Stimulated activated CD4-positive, alpha-beta T cell treated with anti-CD3 and anti-CD28 coated beads, Interleukin-2, amount 100 ng/mL, for 48 hours (primary cell): ENCODE measurements around the gene NUCB1.
"Not testable (repeated sequence)": the region's sequence is repeated elsewhere in the genome, so short reads cannot be mapped to it uniquely, and the experiment has no call there.

ENCODE experiments used
- DNase-seq, 2 donors: peaks; one replicate each; pipeline ENCODE4 v3.0.0-alpha.2; 2020

The NUCB1 gene

DNA sequence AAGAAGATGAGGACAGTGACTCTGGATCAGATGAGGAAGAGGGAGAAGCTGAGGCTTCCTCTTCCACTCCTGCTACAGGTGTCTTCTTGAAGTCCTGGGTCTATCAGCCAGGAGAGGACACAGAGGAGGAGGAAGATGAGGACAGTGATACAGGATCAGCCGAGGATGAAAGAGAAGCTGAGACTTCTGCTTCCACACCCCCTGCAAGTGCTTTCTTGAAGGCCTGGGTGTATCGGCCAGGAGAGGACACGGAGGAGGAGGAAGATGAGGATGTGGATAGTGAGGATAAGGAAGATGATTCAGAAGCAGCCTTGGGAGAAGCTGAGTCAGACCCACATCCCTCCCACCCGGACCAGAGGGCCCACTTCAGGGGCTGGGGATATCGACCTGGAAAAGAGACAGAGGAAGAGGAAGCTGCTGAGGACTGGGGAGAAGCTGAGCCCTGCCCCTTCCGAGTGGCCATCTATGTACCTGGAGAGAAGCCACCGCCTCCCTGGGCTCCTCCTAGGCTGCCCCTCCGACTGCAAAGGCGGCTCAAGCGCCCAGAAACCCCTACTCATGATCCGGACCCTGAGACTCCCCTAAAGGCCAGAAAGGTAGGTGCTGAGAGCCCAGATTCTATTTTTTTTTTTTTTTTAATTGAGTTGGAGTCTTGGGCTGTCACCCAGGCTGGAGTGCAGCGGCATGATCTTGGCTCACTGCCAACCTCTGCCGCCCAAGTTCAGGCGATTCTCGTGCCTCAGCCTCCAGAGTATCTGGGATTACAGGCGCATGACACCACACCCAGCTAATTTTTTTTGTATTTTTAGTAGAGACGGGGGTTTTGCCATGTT is 25.6 kb upstream of the NUCB1 start:
- DNase-seq, result no peak

DNA sequence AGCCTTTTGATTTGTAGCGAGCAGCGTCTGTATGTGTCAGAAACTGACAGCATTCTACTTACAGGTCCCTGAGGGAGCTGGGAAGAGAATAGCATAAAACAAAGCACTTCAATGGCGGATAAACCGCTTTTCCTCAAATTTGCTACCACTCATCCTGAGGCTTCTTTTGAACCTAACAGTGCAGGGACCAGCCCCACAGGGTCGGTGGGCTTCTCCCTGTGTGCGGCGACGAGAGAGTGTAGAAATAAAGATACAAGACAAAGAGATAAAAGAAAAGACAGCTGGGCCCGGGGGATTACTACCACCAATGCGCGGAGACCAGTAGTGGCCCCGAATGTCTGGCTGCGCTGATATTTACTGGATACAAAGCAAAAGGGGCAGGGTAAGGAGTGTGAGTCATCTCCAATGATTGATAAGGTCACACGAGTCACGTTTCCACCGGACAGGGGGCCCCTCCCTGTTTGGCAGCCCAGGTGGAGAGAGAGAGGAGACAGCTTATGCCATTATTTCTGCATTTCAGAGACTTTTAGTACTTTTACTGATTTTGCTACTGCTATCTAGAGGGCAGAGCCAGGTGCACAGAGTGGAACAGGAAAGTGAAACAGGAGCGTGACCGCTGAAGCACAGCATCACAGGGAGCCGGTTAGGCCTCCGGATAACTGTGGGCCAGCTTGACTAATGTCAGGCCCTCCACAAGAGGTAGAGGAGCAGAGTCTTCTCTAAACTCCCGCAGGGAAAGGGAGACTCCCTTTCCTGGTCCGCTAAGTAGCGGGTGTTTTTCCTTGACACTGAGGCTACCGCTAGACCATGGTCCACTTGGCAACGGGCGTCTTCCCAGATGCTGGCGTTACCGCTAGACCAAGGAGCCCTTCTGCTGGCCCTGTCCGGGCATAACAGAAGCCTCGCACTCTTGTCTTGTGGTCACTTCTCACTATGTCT is 23.8 kb upstream of the NUCB1 start:
- DNase-seq, result not testable (repeated sequence)

DNA sequence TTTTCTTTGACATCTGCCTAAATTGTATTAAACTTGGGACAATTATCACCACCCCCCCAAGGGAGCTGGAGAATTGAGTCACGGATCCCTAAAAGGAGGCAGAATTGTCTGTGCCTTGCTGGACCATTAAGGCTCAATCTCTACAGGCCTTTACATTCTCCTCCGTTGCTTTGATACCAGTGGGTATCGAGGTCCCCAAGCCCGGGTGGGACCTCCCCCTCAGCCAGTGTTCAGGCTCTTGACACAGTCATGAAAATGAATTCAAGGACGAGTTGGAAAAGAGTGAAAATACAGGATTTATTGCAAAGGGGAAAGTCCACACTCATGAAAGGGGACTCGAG is 22.3 kb upstream of the NUCB1 start:
- no peak for DNase-seq

DNA sequence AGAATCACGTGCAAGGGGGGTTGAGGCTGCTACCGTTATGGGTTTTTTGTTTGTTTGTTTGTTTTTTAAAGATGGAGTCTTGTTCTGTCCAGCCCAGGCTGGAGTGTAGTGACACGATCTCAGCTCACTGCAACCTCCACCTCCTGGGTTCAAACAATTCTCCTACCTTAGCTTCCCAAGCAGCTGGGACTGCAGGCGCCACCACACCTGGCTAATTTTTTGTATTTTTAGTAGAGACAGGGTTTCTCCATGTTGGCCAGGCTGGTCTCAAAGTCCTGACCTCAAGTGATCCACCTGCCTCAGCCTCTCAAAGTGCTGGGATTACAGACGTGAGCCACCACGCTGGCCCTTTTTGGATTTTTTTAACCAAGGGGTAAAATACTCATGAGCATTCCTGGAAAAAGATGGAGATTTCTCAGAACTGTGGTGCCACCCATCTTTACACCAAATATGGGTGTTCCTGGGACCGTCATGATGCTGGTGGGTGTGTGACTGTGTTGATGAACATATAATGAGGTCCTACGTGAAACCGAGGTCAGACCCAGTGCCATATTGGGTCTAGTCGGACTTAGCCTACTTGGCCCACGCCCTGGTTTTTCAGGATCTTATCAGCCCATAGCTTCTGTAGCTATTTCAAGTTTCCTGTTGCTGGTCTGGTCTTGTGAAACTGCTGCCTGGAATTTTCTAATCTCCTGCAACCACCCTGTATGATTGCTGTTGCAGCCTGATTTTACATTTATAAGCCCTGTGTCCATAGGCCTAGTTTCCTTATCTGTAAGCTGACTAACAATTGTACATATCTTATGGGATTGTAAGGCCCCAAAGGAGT is 21.7 kb upstream of the NUCB1 start:
- no peak for DNase-seq

DNA sequence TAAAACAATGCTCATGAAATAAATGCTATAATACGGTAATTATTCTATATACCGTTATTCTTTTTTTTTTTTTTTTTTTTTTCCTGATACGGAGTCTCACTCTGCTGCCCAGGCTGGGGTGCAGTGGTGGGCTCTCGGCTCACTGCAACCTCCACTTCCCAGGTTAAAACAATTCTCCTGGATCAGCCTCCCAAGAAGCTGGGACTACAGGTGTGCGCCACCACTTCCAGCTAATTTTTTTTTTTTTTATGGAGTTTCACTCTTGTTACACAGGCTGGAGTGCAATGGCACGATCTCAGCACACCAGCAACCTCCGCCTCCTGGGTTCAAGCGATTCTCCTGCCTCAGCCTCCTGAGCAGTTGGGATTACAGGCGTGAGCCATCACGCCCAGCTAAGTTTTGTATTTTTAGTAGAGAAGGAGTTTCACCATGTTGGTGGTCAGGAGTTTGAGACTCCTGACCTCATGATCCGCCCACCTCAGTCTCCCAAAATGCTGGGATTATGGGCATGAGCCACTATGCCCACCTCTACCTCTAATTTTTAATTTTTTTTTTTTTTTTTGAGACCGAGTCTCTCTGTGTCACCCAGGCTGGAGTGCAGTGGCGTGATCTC is 21.0 kb upstream of the NUCB1 start:
- DNase-seq, result no peak

DNA sequence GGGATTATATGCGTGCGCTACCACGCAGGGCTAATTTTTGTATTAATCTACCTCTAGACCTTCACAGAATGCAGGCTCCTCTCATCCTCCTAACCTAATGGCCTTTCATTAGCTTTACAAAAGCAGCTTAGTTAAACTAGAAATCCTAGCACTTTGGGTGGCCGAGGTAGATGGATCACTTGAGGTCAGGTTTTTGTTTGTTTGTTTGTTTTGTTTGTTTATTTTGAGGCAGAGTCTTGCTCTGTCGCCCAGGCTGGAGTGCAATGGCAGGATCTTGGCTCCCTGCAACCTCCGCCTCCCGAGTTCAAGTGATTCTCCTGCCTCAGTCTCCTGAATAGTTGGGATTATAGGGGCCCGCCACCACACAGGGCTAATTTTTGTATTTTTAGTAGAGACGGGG is 20.4 kb upstream of the NUCB1 start:
- DNase-seq, result not testable (repeated sequence)

DNA sequence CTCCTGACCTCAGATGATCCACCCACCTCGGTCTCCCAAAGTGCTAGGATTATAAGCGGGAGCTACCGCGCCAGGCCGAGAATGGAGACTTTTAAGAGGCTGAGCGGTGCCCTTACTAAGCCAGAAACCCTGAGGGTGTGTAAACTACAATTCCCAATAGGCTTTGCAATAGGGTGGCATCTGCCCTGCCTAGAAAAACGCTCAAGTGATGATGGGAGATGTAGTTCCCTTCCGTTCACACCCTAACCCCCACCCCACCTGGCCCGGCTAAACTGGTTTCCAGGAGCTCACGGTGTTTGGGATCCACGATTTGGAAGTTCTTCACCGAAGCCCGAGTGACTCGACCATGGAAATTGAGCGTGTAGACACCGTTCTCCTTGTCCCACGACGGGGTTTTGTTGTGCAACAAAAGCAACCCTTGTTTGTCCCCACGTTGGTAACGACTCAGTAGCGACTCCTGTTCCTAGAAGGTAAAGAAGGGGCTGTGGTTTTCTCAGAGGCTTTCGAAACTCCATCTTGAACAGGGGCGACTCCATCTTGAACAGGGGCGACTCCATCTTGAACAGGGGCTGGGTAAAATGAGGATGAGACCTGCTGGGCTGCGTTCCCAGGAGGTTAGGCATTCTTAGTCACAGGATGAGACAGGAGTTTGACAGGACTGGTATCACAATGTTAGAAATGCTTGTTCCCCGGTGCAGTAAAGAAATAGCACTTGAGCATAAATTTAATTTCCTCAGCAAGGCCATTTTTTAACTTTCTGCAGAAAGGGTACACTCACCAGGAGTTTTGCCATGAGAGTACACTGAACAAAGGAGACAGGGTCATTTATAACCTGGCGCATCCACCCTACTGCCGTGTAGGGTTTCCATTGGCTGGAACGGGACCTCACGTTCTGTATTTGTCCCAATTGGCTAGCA is 18.1 kb upstream of the NUCB1 start:
- no peak for DNase-seq

DNA sequence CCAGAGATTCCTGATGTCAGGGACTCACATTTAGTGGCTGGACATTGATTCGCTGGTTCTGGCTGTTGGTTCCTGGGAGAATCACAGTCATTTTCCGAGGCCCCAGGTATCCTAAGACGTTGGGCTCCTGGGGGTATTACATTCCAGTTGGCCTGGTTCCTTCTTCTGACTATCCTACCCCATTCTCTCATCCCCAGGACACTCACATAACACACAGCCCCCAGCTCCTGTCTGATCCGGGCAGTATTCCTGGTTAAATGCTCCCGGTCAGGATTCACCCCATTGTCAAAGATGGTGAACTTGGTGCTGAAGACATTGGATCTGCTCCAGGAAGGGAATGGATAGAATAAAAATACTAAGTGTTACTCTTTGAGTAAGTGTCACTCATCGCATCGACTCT is 16.4 kb upstream of the NUCB1 start:
- no peak for DNase-seq

DNA sequence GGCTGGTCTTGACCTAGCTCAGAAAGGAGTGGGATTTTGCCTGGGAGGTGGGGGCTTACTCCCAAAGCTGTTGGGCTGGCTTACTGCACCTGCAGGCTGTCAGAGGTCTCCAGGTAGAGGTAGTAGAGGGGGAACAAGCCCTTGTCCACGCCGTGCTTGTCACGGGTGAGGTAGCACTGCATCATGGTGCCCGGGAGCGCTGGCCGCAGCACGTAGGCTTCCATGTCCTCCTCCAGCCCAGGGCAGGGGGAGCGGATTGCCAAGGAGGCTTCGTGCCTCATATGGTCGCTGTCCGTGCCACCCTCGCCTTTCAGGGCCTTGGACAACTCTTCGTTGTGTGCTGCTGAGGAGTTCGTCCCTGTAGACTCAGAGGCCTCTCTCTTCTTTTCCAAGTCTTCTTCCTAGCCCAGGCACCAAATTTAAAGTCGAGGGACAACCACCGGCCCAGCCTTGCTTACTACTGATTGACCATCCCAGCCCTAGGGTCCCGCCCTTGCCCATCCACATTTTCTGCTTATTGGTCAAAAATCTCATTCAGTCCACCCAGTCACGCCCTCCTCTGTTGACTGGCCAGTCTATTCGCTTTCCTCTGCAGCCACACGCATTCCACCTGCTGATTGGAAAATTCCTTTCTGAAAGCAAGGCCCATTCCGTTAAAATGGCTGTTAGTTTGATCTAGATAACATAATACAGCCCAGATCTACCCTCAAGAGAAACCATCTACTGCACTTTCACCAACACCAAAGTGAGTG is 12.1 kb upstream of the NUCB1 start:
- no peak for DNase-seq

DNA sequence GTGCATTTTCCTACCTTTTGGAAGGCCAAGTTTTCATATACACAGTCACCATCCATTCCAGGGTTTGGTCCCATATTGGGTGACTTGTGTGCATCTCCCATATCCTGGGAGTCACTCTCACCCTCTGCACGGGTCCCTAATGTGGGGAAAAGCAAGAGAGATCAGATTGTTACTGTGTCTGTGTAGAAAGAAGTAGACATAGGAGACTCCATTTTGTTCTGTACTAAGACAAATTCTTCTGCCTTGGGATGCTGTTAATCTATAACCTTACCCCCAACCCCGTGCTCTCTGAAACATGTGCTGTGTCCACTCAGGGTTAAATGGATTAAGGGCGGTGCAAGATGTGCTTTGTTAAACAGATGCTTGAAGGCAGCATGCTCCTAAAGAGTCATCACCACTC is 10.6 kb upstream of the NUCB1 start:
- not testable (repeated sequence) for DNase-seq

DNA sequence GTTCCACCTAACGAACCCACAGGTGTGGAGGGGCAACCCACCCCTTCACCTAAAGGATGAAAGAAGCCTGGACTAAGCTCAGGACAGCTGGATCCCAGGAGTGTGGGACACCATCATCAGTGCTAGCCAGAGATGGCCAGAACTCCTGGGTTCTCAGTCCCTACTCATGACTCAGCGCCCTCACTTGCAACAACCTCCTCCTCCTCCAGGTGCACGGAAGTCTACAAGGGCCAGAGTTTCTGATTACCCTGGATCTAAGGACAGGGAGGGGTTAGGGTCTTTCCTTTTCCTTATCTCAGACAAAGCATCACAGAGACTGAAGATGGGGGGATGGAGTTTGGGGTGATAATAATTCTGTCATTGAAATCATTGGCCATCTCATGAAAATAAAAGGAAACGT is 9.6 kb upstream of the NUCB1 start:
- DNase-seq, result no peak

DNA sequence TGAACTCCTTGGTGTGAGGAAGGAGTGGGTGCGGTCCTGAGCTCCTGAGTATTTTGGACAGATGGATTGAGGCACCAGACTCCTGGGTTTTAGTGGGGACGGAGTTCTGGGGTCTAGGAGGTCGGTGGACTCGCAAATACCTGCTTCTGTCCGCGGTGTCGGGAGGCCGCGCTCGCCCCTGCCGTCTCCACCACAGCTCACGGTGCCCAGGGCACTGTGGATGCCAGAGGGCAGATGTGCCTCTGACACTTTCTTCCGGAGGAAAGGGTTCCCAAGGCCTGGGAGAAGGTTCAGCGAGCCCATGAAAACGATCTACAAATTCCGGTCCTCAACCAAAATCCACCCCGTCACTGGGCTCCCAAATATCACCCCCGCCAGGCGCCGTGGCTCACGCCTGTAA is 4.9 kb upstream of the NUCB1 start:
- no peak for DNase-seq

DNA sequence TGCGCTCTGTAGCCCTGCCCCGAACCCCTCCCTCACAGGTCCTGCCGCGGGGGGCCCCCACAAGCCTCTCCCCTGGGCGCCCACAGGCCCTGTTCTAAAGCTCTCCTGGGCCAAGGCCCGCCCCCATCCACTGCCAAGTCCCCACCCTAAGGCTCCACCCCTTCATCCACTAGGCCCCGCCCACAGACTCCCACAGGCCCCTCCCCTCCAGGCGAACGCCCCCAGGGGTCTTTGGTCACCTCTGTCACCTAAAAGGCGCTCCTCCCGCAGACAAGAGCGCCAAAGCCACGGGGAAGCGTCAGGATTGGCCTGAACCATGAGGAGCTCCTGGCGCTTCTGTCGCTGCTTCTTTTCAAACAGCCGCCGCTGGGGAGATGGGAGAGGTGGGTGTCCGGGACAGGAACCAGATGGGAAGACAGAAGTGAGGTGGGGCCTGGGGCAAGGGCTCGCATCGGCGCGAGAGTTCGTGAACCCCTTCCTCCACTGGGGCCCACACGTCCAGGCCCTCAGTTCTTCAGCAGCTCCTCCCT is 3.9 kb upstream of the NUCB1 start:
- DNase-seq, result no peak

DNA sequence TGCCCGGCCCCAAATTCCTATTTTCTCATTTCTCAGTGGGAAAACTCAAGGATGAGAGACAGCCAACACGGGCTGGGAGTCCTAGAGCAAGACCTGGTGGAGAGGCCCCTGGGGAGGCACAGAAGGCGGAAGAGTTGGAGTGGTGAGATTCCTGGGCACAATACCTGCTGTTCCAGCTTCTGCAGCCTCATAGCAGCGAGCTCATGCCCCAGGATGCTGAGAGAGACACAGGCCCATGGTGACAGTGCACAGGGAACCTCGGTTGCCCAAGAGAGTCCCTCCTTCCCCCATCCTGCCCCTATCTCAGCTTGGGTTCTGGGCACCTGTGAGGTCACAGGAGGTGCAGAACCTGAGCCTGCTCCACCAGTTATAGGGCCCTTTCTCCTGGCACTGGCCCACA is 2.9 kb upstream of the NUCB1 start:
- DNase-seq, result no peak

DNA sequence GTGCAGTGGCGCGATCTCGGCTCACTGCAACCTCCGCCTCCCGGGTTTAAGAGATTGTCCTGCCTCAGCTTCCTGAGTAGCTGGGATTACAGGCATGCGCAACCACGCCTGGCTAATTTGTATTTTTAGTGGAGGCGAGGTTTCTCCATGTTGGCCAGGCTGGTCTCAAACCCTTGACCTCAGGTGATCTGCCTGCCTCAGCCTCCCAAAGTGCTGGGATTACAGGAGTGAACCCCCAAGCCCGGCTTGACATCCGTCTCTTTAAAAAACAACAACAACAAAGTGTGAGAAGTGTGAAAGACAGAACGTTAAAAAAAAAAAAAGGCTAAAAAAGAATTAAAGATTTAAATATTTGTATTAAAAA is 744 bp upstream of the NUCB1 start:
- DNase-seq, result not testable (repeated sequence)

DNA sequence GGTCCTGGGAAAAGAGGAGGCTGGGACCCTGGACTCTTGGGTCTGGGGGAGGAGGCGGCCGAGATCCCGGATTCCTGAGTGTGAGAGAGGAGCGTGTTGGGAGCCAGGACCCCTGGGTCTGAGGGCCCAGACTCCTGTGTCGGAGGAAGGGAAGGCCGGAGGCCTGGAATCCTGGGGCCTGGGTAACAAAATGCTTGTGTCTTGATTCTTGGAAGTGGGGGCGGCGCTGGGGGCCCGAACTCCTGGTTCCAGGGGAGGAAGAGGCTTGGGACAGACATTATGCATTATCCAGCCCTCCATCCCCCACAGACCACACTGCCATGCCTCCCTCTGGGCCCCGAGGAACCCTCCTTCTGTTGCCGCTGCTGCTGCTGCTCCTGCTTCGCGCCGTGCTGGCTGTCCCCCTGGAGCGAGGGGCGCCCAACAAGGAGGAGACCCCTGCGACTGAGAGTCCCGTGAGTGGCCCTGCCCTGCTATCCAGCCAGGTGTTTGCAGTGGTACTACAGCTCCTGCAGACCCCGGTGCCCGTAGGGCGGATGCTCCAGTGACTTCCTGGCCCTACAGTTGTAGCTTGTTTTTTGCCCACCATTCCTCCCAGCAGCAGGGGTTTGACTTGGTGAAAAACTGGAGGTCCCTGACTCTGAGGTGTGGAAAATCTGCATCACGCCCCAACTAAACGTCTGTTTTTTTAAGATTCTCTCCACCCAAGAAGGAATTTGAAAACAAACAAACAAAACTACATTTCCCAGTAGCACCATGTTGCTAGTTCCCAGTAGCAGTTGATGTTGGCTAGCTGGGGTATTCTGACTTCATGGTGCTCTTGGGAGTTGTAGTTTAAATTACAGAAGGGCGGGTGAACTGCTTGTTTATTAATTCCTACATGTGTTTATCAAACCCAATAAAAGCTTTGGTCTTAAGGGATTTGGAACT is 630 bp downstream of the NUCB1 start:
- DNase-seq, result no peak

DNA sequence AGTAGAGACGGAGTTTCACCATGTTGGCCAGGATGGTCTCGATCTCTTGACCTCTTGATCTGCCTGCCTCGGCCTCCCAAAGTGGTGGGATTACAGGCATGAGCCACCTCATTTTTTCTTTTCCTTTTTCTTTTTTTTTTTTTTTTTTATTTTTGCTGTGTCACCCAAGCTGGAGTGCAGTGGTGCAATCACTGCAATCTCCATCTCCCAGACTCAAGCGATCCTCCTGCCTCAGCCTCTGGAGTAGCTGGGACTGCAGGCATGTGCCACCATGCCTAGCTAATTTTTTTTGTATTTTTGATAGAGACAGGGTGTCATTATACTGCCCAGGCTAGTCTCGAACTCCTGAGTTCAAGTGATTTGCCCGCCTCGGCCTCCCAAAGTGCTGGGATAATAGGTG is 2.2 kb downstream of the NUCB1 start:
- DNase-seq, result not testable (repeated sequence)

DNA sequence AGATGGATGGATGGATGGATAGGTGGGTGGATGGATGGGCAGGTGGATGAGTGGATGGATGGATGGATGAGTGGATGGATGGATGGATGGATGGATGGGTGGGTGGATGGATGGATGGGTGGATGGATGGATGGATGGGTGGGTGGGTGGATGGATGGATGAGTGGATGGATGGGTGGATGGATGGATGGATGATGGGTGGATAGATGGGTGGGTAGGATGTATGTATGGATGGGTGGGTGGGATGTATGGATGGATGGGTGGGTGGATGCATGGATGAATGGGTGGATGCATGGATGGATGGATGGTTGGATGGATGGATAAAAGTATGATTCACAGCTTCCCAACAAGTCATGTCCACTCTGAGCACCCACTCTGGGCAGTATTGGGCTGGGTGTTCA is 3.7 kb downstream of the NUCB1 start:
- DNase-seq, result not testable (repeated sequence)

DNA sequence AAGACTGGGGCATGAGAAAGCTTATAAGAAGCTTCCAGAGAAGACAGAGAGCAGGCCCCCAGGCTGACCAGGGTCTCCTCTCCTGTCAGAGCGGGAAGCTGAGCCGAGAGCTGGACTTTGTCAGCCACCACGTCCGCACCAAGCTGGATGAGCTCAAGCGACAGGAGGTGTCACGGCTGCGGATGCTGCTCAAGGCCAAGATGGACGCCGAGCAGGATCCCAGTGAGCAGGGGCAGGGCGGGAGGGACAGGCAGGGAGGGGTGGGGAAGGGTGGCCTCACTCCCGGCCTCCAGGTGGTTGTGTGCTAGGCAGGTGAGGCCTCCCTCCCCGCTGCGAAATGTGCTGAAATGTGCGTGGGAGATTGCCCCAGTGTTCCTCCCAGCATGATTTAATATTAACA is 5.6 kb downstream of the NUCB1 start:
- DNase-seq, result no peak

DNA sequence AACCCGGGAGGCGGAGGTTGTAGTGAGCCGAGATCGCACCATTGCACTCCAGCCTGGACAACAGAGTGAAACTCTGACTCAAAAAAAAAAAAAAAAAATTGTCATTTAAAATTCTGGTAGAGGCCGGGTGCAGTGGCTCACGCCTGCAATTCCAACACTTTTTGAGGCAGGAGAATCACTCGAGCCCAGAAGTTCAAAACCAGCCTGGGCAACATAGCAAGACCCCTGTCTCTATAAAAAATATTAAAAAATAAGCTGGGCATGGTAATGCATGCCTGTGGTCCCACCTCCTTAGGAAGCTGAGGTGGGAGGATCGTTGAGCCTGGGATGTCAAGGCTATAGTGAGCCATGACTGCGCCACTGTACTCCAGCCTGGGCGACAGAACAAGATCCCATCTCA is 6.2 kb downstream of the NUCB1 start:
- DNase-seq, result no peak
